ENCODE data around the gene CFAP70.
"Not testable (repeated sequence)": the region's sequence is repeated elsewhere in the genome, so short reads cannot be mapped to it uniquely, and the experiment has no call there.

The CFAP70 gene

GRCh38 chr10:73358331-73359279, at the start of gene CFAP70:
Gene CFAP70 (minus strand): TSS chr10:73358864. CDS start chr10:73354796, 4,068 bp downstream.
- peak; percentile 76 to 80 for DNase-seq (ENCODE audit: low read depth in 2 of 2, low spot score in 1 of 2)

DNA sequence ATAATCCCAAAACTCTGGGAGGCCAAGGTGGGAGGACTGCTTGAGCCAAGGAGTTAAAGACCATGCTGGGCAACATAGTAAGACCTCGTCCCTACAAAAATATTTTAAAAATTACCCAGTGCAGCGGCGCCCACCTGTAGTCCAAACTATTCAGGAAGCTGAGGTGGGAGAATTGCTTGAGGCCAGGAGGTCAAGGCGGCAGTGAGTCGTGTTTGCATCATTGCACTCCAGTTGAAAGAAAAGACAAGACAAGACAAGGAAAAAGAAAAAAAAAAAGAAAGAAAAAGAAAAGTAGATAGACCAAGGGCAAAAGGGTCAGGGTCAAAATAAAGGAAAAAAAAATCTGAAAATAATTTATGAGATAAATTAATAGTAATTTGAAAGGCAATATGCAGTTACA, 49.4 kb upstream of the CFAP70 start:
- no peak for DNase-seq (ENCODE audit: low read depth in 2 of 2, low spot score in 1 of 2)

DNA sequence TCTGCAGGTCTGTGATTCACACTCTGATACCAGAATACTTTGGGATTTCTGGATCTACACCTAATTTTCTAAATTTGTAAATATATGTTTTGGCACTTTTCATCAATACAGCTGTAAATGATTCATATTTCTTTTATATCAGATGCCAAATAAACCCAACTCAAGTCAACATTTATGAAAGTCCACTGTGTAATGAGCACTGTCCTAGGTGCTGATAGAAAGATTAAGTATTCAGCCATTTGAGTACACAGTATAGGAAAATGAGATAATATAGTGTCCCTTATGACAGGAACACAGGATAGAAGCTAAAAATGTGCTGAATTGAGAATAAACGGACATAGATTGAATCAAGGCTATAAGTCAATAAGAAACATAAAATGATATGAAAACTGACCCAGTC, 48.8 kb upstream of the CFAP70 start:
- no peak for DNase-seq (ENCODE audit: low read depth in 2 of 2, low spot score in 1 of 2)

- no peak for DNase-seq (ENCODE audit: low read depth in 2 of 2, low spot score in 1 of 2)
Measured at GRCh38 chr10:73406846-73407245, 48.2 kb upstream of the CFAP70 start.

- no peak for DNase-seq (ENCODE audit: low read depth in 2 of 2, low spot score in 1 of 2)
Measured at GRCh38 chr10:73405556-73405955, 46.9 kb upstream of the CFAP70 start.

DNA sequence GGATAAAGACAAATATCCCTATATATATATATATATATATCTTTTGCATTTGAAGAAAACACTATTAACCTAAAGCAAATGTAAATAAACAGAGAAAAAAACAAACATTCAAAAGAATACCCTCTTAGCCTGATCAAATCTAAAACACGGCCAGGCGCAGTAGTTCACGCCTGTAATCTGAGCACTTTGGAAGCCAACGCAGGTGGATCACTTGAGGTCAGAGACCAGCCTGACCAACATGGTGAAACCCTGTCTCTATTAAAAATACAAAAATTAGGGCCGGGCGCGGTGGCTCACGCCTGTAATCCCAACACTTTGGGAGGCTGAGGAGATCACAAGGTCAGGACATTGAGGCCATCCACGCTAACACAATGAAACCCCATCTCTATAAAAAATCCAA, 46.0 kb upstream of the CFAP70 start:
- no peak for DNase-seq (ENCODE audit: low read depth in 2 of 2, low spot score in 1 of 2)

- DNase-seq (ENCODE audit: low read depth in 2 of 2, low spot score in 1 of 2) = no peak
Measured at GRCh38 chr10:73401636-73402035, 43.0 kb upstream of the CFAP70 start.

DNA sequence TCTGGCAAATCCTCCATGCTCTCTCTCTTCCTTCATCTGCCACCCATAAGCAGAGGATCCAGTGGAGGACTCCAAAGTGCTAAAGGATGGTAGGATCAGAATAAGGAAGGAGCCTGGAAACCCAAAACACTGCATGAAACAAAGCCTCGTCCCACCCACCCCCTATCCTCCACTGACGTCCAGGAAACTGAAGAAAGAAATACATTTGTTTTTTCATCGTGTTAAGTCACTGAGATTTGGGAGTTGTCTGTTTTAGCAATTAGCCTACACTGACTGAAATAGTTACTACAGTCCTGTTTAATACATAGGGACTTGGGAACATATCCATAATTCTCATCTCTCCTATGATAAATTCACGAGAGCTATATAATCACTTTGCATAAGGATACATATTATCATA, 40.4 kb upstream of the CFAP70 start:
- no peak for DNase-seq (ENCODE audit: low read depth in 2 of 2, low spot score in 1 of 2)

DNA sequence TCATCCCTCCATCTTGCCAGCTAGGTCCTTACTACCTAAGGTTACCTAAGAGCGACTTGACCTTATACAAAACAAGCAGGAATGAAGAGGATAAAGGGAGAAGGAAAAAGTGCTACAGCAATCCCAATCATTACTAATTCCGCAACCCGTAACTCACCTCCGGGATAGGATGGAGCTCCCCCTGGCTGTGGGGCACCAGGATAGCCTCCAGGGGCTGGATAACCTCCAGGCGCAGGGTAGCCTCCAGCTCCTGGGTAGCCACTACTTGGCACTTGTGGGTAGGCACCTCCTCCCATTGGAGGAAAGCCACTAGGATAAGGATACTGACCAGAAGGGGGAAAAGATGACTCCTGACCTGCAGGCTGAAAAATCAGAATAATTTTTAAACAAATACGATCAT, 39.4 kb upstream of the CFAP70 start:
- no peak for DNase-seq (ENCODE audit: low read depth in 2 of 2, low spot score in 1 of 2)

GRCh38 chr10:73394325-73394724, 35.7 kb upstream of the CFAP70 start:
- DNase-seq (ENCODE audit: low read depth in 2 of 2, low spot score in 1 of 2) = not testable (repeated sequence)

- DNase-seq (ENCODE audit: low read depth in 2 of 2, low spot score in 1 of 2) = no peak
Measured at GRCh38 chr10:73388228-73388627, 29.6 kb upstream of the CFAP70 start.

- no peak for DNase-seq (ENCODE audit: low read depth in 2 of 2, low spot score in 1 of 2)
Measured at GRCh38 chr10:73386583-73386982, 27.9 kb upstream of the CFAP70 start.

GRCh38 chr10:73379064-73379748, 20.5 kb upstream of the CFAP70 start:
- DNase-seq (ENCODE audit: low read depth in 2 of 2, low spot score in 1 of 2) = no peak

DNA sequence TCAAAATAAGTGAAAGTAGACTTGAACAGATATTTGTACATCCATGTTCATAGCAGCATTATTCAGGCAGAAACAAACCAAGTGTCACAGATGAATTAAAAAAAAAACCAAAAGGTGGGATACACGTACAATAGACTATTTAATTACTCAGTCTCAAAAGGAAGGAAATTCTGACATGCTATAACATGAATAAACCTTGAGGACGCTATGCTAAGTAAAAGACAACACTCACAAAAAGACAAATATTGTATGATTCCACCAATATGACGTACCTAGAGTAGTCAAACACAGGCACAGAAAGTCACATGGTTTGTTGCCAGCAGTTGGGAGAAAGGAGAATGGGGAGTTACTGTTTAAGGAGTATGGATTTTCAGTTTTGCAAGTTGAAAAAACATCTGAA, 18.0 kb upstream of the CFAP70 start:
- no peak for DNase-seq (ENCODE audit: low read depth in 2 of 2, low spot score in 1 of 2)

DNA sequence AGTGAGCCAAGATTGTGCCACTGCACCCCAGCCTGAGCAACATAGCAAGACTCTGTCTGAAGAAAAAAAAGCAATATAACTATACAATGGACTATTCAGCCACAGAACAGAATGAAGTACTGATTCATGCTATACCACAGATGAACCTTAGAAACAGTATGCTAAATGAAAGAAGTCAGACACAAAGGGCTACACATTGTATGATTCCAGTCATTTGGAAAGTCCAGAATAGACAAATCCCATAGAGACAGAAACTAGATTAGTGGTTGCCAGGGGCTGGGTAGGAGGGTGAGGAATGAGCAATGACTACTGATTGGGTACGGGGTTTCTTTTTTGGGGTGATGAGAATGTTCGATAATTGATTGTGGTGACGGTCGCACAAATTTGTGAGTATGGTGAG, 9.6 kb upstream of the CFAP70 start:
- no peak for DNase-seq (ENCODE audit: low read depth in 2 of 2, low spot score in 1 of 2)

- no peak for DNase-seq (ENCODE audit: low read depth in 2 of 2, low spot score in 1 of 2)
Measured at GRCh38 chr10:73366381-73367298, 8.0 kb upstream of the CFAP70 start.

DNA sequence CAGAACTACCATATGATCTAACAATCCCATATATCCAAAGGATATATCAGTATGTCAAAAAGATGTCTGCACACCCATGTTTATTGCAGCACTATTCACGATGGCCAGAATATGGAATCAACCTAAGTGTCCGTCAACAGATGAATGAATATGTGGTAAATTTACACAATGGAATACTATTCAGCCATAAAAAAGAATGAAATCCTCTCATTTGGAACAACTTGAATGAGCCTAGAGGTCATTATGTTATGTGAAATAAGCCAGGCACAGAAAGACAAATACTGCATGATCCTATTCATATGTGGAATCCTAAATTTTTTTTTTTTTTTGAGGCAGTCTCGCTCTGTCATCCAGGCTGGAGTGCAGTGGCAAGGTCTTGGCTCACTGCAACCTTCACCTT, 6.3 kb upstream of the CFAP70 start:
- DNase-seq (ENCODE audit: low read depth in 2 of 2, low spot score in 1 of 2) = no peak

GRCh38 chr10:73359492-73359891, 828 bp upstream of the CFAP70 start:
- DNase-seq (ENCODE audit: low read depth in 2 of 2, low spot score in 1 of 2) = no peak

DNA sequence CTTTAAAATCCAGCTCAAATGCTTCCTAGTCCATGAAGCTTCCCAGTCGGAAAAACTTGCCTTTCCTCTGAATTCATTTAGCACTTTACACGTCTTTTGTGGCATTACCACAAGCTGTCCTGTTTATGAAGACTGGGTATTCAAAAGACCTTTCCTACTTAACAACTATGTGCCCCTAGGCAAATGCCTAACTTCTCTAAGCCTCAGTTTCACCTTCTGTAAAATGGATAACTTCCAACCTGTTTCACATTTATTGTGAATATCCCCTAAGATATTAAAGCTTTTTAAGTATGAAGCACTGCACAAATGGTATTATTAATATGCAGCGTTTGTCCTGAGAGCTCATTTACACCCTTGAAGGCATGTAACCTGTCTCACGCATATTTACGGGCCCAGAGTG, 843 bp downstream of the CFAP70 start:
- DNase-seq (ENCODE audit: low read depth in 2 of 2, low spot score in 1 of 2) = no peak

GRCh38 chr10:73357166-73357565, 1.5 kb downstream of the CFAP70 start:
- DNase-seq (ENCODE audit: low read depth in 2 of 2, low spot score in 1 of 2) = no peak

DNA sequence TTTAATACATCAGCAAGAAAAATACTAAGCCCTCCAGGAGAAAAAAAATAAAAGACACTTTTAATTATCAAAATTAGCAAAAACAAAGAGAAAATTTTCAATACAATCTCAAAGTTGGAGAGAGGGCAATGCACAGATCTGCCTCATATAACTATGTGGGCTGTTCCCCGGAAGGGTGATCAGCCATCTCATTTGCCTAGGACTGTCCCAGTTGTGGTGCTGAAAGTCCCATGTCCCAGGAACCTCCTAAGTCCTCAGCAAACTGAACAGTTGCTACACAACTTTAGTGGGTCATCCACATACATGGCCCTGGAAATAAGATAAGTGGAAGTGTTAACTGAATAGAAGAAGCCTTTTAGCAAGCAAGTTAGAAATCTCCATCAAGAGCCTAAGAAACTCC, 14.4 kb downstream of the CFAP70 start:
- DNase-seq (ENCODE audit: low read depth in 2 of 2, low spot score in 1 of 2) = no peak

Measured in stimulated activated CD8-positive, alpha-beta memory T cell treated with anti-CD3 and anti-CD28 coated beads, Interleukin-4, amount 100 ng/mL, for 4 hours (primary cell).